ENCODE results near the gene SETBP1.

Gene SETBP1

GRCh38 chr18:45007531-45007930 is 326.8 kb downstream of the SETBP1 start:
- Histone ChIP-seq H3K27me3 (ENCODE audit: insufficient read depth, low read length) (no peaks in the 10 kb centered on the region), H3K4me2 (ENCODE audit: low read length) (no peak overlapping the region), H3K4me3 (ENCODE audit: low read depth, low read length, poor library complexity, severe bottlenecking) (no peak overlapping the region), H2AFZ (ENCODE audit: low read length) (no peak overlapping the region), H3K27ac (ENCODE audit: low read depth, low read length, poor library complexity, severe bottlenecking) (no peak overlapping the region), H3K9ac (ENCODE audit: low read length) (no peak overlapping the region), H3K9me2 (ENCODE audit: low read depth, low read length) (no peaks in the 10 kb centered on the region), H3F3A (ENCODE audit: insufficient read depth, low read length) (no peaks in the 10 kb centered on the region), H3K4me1 (ENCODE audit: insufficient read depth, low read length, severe bottlenecking) (no peaks in the 10 kb centered on the region), H3K9me3 (ENCODE audit: low read length) (no peaks in the 10 kb centered on the region), H4K20me1 (ENCODE audit: insufficient read depth, low read length) (no peaks in the 10 kb centered on the region), H3K36me3 (ENCODE audit: insufficient read depth, low read length) (no peaks in the 10 kb centered on the region), H3K79me2 (ENCODE audit: insufficient read depth, low read length) (no peaks in the 10 kb centered on the region)
- TF ChIP-seq EZH2 (IDR thresholded peaks at IDR 0.05; ENCODE audit: borderline replicate concordance, low read length) (no peak), CTCF (IDR thresholded peaks at IDR 0.05; ENCODE audit: low read length) (no peak)

- no peak overlapping the region for H3K4me3 ChIP-seq (ENCODE audit: low read depth, low read length, poor library complexity, severe bottlenecking)
- no peaks in the 10 kb centered on the region for H3K79me2 ChIP-seq (ENCODE audit: insufficient read depth, low read length)
- no peaks in the 10 kb centered on the region for H3K9me3 ChIP-seq (ENCODE audit: low read length)
- H3K36me3 ChIP-seq (ENCODE audit: insufficient read depth, low read length): no peaks in the 10 kb centered on the region
- no peaks in the 10 kb centered on the region for H3K27me3 ChIP-seq (ENCODE audit: insufficient read depth, low read length)
- H3K27ac ChIP-seq (ENCODE audit: low read depth, low read length, poor library complexity, severe bottlenecking): no peak overlapping the region
- no peaks in the 10 kb centered on the region for H3F3A ChIP-seq (ENCODE audit: insufficient read depth, low read length)
- TF ChIP-seq CTCF (IDR thresholded peaks at IDR 0.05; ENCODE audit: low read length) (no peak), EZH2 (IDR thresholded peaks at IDR 0.05; ENCODE audit: borderline replicate concordance, low read length) (no peak)
- no peaks in the 10 kb centered on the region for H4K20me1 ChIP-seq (ENCODE audit: insufficient read depth, low read length)
- H2AFZ ChIP-seq (ENCODE audit: low read length): no peak overlapping the region
- H3K9ac ChIP-seq (ENCODE audit: low read length): no peak overlapping the region
- H3K4me2 ChIP-seq (ENCODE audit: low read length): no peak overlapping the region
- H3K9me2 ChIP-seq (ENCODE audit: low read depth, low read length): no peaks in the 10 kb centered on the region
- H3K4me1 ChIP-seq (ENCODE audit: insufficient read depth, low read length, severe bottlenecking): no peaks in the 10 kb centered on the region
These were observed 328.2 kb downstream of the SETBP1 start for GRCh38 chr18:45008694-45009413.

- H3K9me2 ChIP-seq (ENCODE audit: low read depth, low read length): no peaks in the 10 kb centered on the region
- no peak overlapping the region for H3K27ac ChIP-seq (ENCODE audit: low read depth, low read length, poor library complexity, severe bottlenecking)
- TF ChIP-seq EZH2 (IDR thresholded peaks at IDR 0.05; ENCODE audit: borderline replicate concordance, low read length) (no peak), CTCF (IDR thresholded peaks at IDR 0.05; ENCODE audit: low read length) (no peak)
- no peaks in the 10 kb centered on the region for H4K20me1 ChIP-seq (ENCODE audit: insufficient read depth, low read length)
- no peak overlapping the region for H2AFZ ChIP-seq (ENCODE audit: low read length)
- no peaks in the 10 kb centered on the region for H3F3A ChIP-seq (ENCODE audit: insufficient read depth, low read length)
- no peaks in the 10 kb centered on the region for H3K79me2 ChIP-seq (ENCODE audit: insufficient read depth, low read length)
- H3K36me3 ChIP-seq (ENCODE audit: insufficient read depth, low read length): no peaks in the 10 kb centered on the region
- H3K9me3 ChIP-seq (ENCODE audit: low read length): no peaks in the 10 kb centered on the region
- H3K4me2 ChIP-seq (ENCODE audit: low read length): no peak overlapping the region
- no peak overlapping the region for H3K9ac ChIP-seq (ENCODE audit: low read length)
- H3K4me1 ChIP-seq (ENCODE audit: insufficient read depth, low read length, severe bottlenecking): no peaks in the 10 kb centered on the region
- no peaks in the 10 kb centered on the region for H3K27me3 ChIP-seq (ENCODE audit: insufficient read depth, low read length)
- H3K4me3 ChIP-seq (ENCODE audit: low read depth, low read length, poor library complexity, severe bottlenecking): no peak overlapping the region
These were observed 329.1 kb downstream of the SETBP1 start for GRCh38 chr18:45009756-45010155.
